Measurements from ENCODE around the gene ADAM10. TPM values are rescaled to one million over a fixed set of nuclear protein-coding genes. Genes with fewer than 3 reads are reported as not detected.
"Not testable (repeated sequence)": the region's sequence is repeated elsewhere in the genome, so short reads cannot be mapped to it uniquely, and the experiment has no call there.

Gene ADAM10
- total RNA-seq, 6 experiments from 2014 or later = 155 to 227 (median 196) TPM

- TF ChIP-seq CTCF (IDR thresholded peaks at IDR 0.05) = no peak
- Mint-ChIP-seq H3K4me1 (ENCODE audit: low read depth) (peaks cover 6% of the 10 kb centered on the region; the same call in 1 of the 2 replicates), H3K4me3 (no peak overlapping the region), H3K27me3 (ENCODE audit: insufficient read depth) (no peaks in the 10 kb centered on the region), H3K36me3 (ENCODE audit: low read depth) (peaks cover 5% of the 10 kb centered on the region; the same call in 1 of the 2 replicates), H3K27ac (peak overlapping the region; percentile 98), H3K9me3 (no peaks in the 10 kb centered on the region)
- DNase-seq = peak; percentile 23
Measured at GRCh38 chr15:58771621-58772250, 22.2 kb upstream of the ADAM10 start.

GRCh38 chr15:58770857-58771620 is 21.5 kb upstream of the ADAM10 start, which contains the start of gene MINDY2:
MINDY2 (plus strand) TSS chr15:58771302; CDS start chr15:58771396, 94 bp downstream.
- no peaks in the 10 kb centered on the region for H3K27me3 Mint-ChIP-seq (ENCODE audit: insufficient read depth)
- DNase-seq = peak; percentile 98
- no peaks in the 10 kb centered on the region for H3K9me3 Mint-ChIP-seq
- H3K4me3 Mint-ChIP-seq = no peak within 1 kb of the TSS
- peak; percentile 61; the same call in 1 of the 2 replicates for TF ChIP-seq CTCF (IDR thresholded peaks at IDR 0.05)
- H3K4me1 Mint-ChIP-seq (ENCODE audit: low read depth) = peaks cover 6% of the 10 kb centered on the region; the same call in 1 of the 2 replicates
- H3K36me3 Mint-ChIP-seq (ENCODE audit: low read depth) = peaks cover 10% of the 10 kb centered on the region
- H3K27ac Mint-ChIP-seq = peak within 1 kb of the TSS; percentile 98

GRCh38 chr15:58770519-58770856 is 21.0 kb upstream of the ADAM10 start:
- peak; percentile 83 for DNase-seq
- TF ChIP-seq CTCF (IDR thresholded peaks at IDR 0.05) = peak; percentile 28; the same call in 1 of the 2 replicates

GRCh38 chr15:58768601-58769004 is 19.1 kb upstream of the ADAM10 start:
- H3K4me1 Mint-ChIP-seq (ENCODE audit: low read depth); H3K27me3 Mint-ChIP-seq (ENCODE audit: insufficient read depth); DNase-seq; H3K27ac Mint-ChIP-seq; H3K4me3 Mint-ChIP-seq: not testable (repeated sequence)
- Mint-ChIP-seq H3K36me3 (ENCODE audit: low read depth) (peaks cover 18% of the 10 kb centered on the region), H3K9me3 (peaks cover 12% of the 10 kb centered on the region)

More at GRCh38 chr15:58770519-58770856, 21.0 kb upstream of the ADAM10 start:
- no peaks in the 10 kb centered on the region for H3K27me3 Mint-ChIP-seq (ENCODE audit: insufficient read depth)
- H3K4me1 Mint-ChIP-seq (ENCODE audit: low read depth) = peaks cover 6% of the 10 kb centered on the region; the same call in 1 of the 2 replicates
- no peak overlapping the region for H3K4me3 Mint-ChIP-seq
- H3K27ac Mint-ChIP-seq = peak overlapping the region; percentile 98
- H3K9me3 Mint-ChIP-seq = no peaks in the 10 kb centered on the region
- peaks cover 10% of the 10 kb centered on the region for H3K36me3 Mint-ChIP-seq (ENCODE audit: low read depth)

- no peak for DNase-seq
- Mint-ChIP-seq H3K4me1 (ENCODE audit: low read depth) (peaks cover 6% of the 10 kb centered on the region; the same call in 1 of the 2 replicates), H3K27me3 (ENCODE audit: insufficient read depth) (no peaks in the 10 kb centered on the region; the same call in 1 of the 2 replicates), H3K27ac (no peak overlapping the region), H3K4me3 (no peak overlapping the region), H3K36me3 (ENCODE audit: low read depth) (peaks cover 13% of the 10 kb centered on the region), H3K9me3 (peaks cover 12% of the 10 kb centered on the region)
- no peak for TF ChIP-seq CTCF (IDR thresholded peaks at IDR 0.05)
Measured at GRCh38 chr15:58766290-58766689, 16.8 kb upstream of the ADAM10 start.

- no peak for DNase-seq
- H3K27me3 Mint-ChIP-seq (ENCODE audit: insufficient read depth) = no peaks in the 10 kb centered on the region; the same call in 1 of the 2 replicates
- H3K4me1 Mint-ChIP-seq (ENCODE audit: low read depth) = no peaks in the 10 kb centered on the region
- H3K4me3 Mint-ChIP-seq = no peak overlapping the region
- H3K27ac Mint-ChIP-seq = no peak overlapping the region
- peaks cover 13% of the 10 kb centered on the region for H3K36me3 Mint-ChIP-seq (ENCODE audit: low read depth)
- no peak for TF ChIP-seq CTCF (IDR thresholded peaks at IDR 0.05)
- peaks cover 12% of the 10 kb centered on the region for H3K9me3 Mint-ChIP-seq
Measured at GRCh38 chr15:58764468-58764867, 15.0 kb upstream of the ADAM10 start.
